DND-41 (cell line): Measurements from ENCODE around the gene REN.

Experiments used
- ATAC-seq: fragments of 200-7000 bp; cut with Tn5 transposase; 3 replicates; pipeline ENCODE4 v1.9.1; 2021; ENCODE audit warnings: low read depth; ENCODE audit not compliant: insufficient read depth
- DNase-seq: peaks from one replicate; pipeline ENCODE4 v3.0.0-alpha.2; 2020
- H2AFZ ChIP-seq: 2 replicates; pipeline ENCODE4 v1.6.0; 2012; ENCODE audit warnings: low read depth, low read length
- H3K27ac ChIP-seq: 2 replicates; pipeline ENCODE4 v1.5.1; 2012; ENCODE audit warnings: low read length, inconsistent platforms
- H3K27me3 ChIP-seq: fragments of 200-600 bp; sonication (generic); 2 replicates; pipeline ENCODE4 v1.6.0; 2012; ENCODE audit warnings: low read length, mild to moderate bottlenecking, inconsistent platforms; ENCODE audit not compliant: insufficient read depth, poor library complexity
- H3K36me3 ChIP-seq: 2 replicates; pipeline ENCODE4 v1.5.1; 2012; ENCODE audit warnings: low read length, inconsistent platforms; ENCODE audit not compliant: insufficient read depth
- H3K4me1 ChIP-seq: 2 replicates; pipeline ENCODE4 v1.5.1; 2012; ENCODE audit warnings: mild to moderate bottlenecking, low read length; ENCODE audit not compliant: insufficient read depth
- H3K4me2 ChIP-seq: 2 replicates; pipeline ENCODE4 v1.6.0; 2012; ENCODE audit warnings: mild to moderate bottlenecking, moderate library complexity, low read length, inconsistent platforms; ENCODE audit not compliant: insufficient read depth
- H3K4me3 ChIP-seq, 2 experiments: fragments of 200-600 bp in 1 of 2; shearing (Covaris generic) in 1 of 2; 2 replicates each; pipeline ENCODE4 v1.5.1; 2012 to 2016; ENCODE audit warnings: inconsistent platforms in 2 of 2, low read length in 2 of 2, mild to moderate bottlenecking in 2 of 2, low read depth in 1 of 2, moderate library complexity in 1 of 2
- H3K79me2 ChIP-seq: 2 replicates; pipeline ENCODE4 v1.6.0; 2012; ENCODE audit warnings: low read length, inconsistent platforms; ENCODE audit not compliant: insufficient read depth
- H3K9ac ChIP-seq: 2 replicates; pipeline ENCODE4 v1.6.0; 2012; ENCODE audit warnings: low read depth, mild to moderate bottlenecking, inconsistent platforms, low read length, moderate library complexity
- H3K9me3 ChIP-seq: 2 replicates; pipeline ENCODE4 v1.5.1; 2012; ENCODE audit warnings: low read length, moderate library complexity, mild to moderate bottlenecking, inconsistent platforms; ENCODE audit not compliant: insufficient read depth, severe bottlenecking
- H4K20me1 ChIP-seq: 2 replicates; pipeline ENCODE4 v1.6.0; 2012; ENCODE audit warnings: low read length; ENCODE audit not compliant: insufficient read depth
- EZH2 ChIP-seq: IDR thresholded peaks from 3 replicates; pipeline ENCODE4 v1.6.1; 2012; ENCODE audit warnings: borderline replicate concordance, low read depth, mild to moderate bottlenecking, moderate library complexity, low read length, inconsistent platforms; ENCODE audit not compliant: severe bottlenecking
- TF ChIP-seq, protein P1 (sequence below): IDR thresholded peaks from 2 replicates; pipeline ENCODE4 v1.5.1; 2012; ENCODE audit warnings: borderline replicate concordance, low read length, moderate library complexity, mild to moderate bottlenecking; ENCODE audit not compliant: poor library complexity, severe bottlenecking; ENCODE audit errors: extremely low read depth

REN gene

DNA sequence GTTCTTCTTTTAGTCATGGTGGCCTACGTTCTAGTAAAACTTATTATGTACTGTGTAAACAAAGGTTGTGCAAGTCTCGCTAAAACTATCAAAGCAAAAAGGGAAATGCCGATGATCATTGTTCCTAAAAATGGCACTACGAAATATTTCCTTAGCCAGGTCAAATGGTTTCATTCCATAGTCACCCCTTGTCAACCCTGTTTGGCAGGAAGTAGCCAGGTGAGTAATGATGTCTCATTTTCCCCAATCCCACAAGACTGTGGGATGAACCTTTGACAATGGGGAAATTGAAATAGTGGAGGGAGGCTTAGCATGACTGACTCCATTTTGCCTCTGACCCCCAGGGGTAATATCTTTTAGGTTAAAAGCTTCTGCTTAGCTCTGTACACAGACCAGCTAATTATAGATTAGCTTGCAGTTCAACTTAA is 5.6 kb upstream of the REN start:
- H3K4me2 ChIP-seq: no peak overlapping the region
- ATAC-seq (no peak), DNase-seq (no peak)
- no peaks in the 10 kb centered on the region for H4K20me1 ChIP-seq
- no peak overlapping the region for H3K9ac ChIP-seq
- H3K36me3 ChIP-seq: no peaks in the 10 kb centered on the region
- no peak overlapping the region for H2AFZ ChIP-seq
- no peak overlapping the region for H3K27ac ChIP-seq
- H3K9me3 ChIP-seq: peaks cover 35% of the 10 kb centered on the region
- no peak overlapping the region for H3K4me3 ChIP-seq
- H3K79me2 ChIP-seq: no peaks in the 10 kb centered on the region
- H3K27me3 ChIP-seq: no peaks in the 10 kb centered on the region
- H3K4me1 ChIP-seq: no peaks in the 10 kb centered on the region
- no peak for TF ChIP-seq EZH2
- TF ChIP-seq, protein P1, sequence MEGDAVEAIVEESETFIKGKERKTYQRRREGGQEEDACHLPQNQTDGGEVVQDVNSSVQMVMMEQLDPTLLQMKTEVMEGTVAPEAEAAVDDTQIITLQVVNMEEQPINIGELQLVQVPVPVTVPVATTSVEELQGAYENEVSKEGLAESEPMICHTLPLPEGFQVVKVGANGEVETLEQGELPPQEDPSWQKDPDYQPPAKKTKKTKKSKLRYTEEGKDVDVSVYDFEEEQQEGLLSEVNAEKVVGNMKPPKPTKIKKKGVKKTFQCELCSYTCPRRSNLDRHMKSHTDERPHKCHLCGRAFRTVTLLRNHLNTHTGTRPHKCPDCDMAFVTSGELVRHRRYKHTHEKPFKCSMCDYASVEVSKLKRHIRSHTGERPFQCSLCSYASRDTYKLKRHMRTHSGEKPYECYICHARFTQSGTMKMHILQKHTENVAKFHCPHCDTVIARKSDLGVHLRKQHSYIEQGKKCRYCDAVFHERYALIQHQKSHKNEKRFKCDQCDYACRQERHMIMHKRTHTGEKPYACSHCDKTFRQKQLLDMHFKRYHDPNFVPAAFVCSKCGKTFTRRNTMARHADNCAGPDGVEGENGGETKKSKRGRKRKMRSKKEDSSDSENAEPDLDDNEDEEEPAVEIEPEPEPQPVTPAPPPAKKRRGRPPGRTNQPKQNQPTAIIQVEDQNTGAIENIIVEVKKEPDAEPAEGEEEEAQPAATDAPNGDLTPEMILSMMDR: no peak

DNA sequence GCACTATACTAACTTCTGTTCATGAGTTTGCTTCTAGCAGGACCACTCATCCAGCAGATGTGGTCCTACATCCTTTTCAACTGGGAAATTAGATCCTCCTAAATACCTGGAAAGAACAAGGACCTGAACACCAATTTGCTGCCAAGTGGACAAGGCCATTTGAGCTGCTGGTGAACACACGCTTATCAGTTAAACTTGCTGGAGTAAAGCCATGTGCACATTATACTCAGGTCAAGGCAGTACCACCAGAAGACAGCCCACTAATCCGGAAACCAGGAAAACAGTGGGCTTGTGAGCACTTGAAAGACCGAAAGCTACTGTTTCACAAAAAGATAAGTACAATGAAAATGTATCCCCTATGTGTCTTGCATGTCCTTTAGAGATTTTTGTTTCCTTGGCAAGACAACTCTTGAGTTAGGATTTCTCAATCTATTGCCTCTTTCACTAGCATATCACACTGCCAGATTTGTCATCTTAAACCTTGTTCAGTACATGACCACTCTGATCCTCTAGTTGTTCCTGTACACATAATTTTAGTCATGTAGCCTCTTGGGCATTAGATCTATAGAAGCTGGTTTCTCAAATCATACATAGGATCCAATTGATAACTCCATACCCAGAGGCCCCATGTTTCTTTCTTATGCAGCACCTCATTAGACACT is 4.5 kb upstream of the REN start:
- Histone ChIP-seq H3K4me2 (no peak overlapping the region), H3K4me1 (no peaks in the 10 kb centered on the region), H3K4me3 (no peak overlapping the region), H3K27ac (no peak overlapping the region), H3K9ac (no peak overlapping the region), H3K36me3 (no peaks in the 10 kb centered on the region), H3K27me3 (no peaks in the 10 kb centered on the region), H3K9me3 (peaks cover 35% of the 10 kb centered on the region), H3K79me2 (no peaks in the 10 kb centered on the region), H2AFZ (no peak overlapping the region), H4K20me1 (no peaks in the 10 kb centered on the region)
- no peak for DNase-seq
- ATAC-seq: no peak
- TF ChIP-seq, protein P1: no peak
- no peak for TF ChIP-seq EZH2

DNA sequence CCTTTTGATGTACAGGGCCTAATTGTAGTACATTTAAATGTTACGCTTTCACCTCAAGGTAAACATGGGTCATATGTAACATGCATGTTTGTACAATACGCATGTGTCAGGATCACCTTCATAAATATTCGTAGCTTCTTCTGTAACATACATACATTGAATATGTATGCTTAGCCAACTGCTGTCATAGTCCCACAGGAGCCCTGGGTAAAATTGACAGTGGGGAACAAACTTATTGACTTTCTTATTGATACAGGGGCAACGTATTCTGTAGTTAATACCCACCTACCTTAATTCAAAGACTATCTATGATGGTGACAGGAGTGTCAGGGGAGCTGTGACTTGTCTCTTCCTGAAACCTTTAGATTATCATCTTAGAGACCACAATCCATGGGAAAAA is 3.7 kb upstream of the REN start:
- H3K4me3 ChIP-seq: no peak overlapping the region
- no peaks in the 10 kb centered on the region for H3K36me3 ChIP-seq
- H3K27me3 ChIP-seq: no peaks in the 10 kb centered on the region
- no peak overlapping the region for H3K4me2 ChIP-seq
- peaks cover 35% of the 10 kb centered on the region for H3K9me3 ChIP-seq
- H3K9ac ChIP-seq: no peak overlapping the region
- H3K4me1 ChIP-seq: no peaks in the 10 kb centered on the region
- no peak for DNase-seq
- no peak for ATAC-seq
- no peaks in the 10 kb centered on the region for H4K20me1 ChIP-seq
- H3K27ac ChIP-seq: no peak overlapping the region
- H3K79me2 ChIP-seq: no peaks in the 10 kb centered on the region
- no peak for TF ChIP-seq EZH2
- TF ChIP-seq, protein P1: no peak
- H2AFZ ChIP-seq: no peak overlapping the region
